AG04450 (cell line): ENCODE measurements around the gene TUBGCP2. TPM values are rescaled to one million over a fixed set of nuclear protein-coding genes. Genes with fewer than 3 reads are reported as not detected.
A peak's percentile ranks its signal among the peaks of the same experiment; 100 is the strongest.

Experiments used
- CTCF ChIA-PET: fragments of 300-600, 350-600 bp; formaldehyde crosslinking; extraction: SDS; loops from one replicate; lab custom pipeline; 2022; ENCODE audit warnings: antibody characterized with exemption, inconsistent platforms; lab: Charles Lee
- POLR2A ChIA-PET: fragments of 350-600 bp; formaldehyde crosslinking; extraction: SDS; loops from one replicate; lab custom pipeline; 2021; ENCODE audit warnings: antibody characterized with exemption, inconsistent platforms; lab: Yijun Ruan, JAX
- DNase-seq: peaks from one replicate; pipeline ENCODE4 v3.0.0-alpha.2; 2011; ENCODE audit warnings: low read depth, low spot score
- H3K27ac ChIP-seq: one replicate; pipeline ENCODE4 v1.5.1; 2012; ENCODE audit warnings: low read depth, low read length, control low read depth
- H3K27me3 ChIP-seq: one replicate; pipeline ENCODE4 v1.6.0; 2012; ENCODE audit warnings: low read length; ENCODE audit not compliant: control insufficient read depth, insufficient read depth
- H3K4me3 ChIP-seq: 2 replicates; pipeline ENCODE4 v1.5.1; 2011; ENCODE audit warnings: mild to moderate bottlenecking, low read depth, low read length, control low read depth
- H3K9me3 ChIP-seq: 2 replicates; pipeline ENCODE4 v1.5.1; 2012; ENCODE audit warnings: low read length; ENCODE audit not compliant: control insufficient read depth, insufficient read depth
- polyA plus RNA-seq: library from polyadenylated mRNA; depleted of rRNA; stranded (reverse); fragments of >200 nt; gene quantifications from 2 replicates; pipeline ENCODE4 v1.2.3, GENCODE V29; 2011
- TF ChIP-seq, protein P1 (sequence below): IDR thresholded peaks from 2 replicates; pipeline ENCODE4 v1.5.1; 2011; ENCODE audit warnings: low read depth, low read length, control low read depth, inconsistent platforms

Gene TUBGCP2
- polyA plus RNA-seq, 1 experiment = 40.0 TPM

DNA sequence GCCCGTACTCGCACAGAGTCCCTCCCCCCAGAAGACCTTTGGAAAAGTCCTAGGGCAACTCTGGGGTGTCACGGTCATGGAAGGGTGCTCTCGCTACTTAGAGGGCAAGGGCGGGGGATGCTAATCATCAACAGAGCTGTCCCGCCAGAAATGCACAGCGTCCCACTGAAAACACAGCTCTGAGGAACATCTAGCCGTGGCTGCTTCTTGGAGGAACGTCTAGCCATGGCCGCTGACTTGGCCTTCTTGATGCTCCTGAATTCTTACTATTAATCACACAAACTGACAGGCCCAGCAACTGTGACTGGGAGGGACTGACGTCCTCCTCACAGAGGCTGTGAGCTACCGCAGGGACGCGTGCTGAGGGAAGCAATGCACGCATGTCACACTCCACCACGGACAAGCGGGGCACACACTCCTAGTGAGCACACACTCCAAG lies 1.7 kb downstream of the TUBGCP2 start:
- Histone ChIP-seq H3K27ac (no peak overlapping the region), H3K4me3 (0 out of 2 replicates have a peak overlapping the region, but pooled peaks have one; percentile 25)
- CTCF ChIA-PET = interaction anchor here (0.6 to 1.9 kb wide), 8 partner anchors 8 to 501 kb away, joined by 3 to 15 read pairs (median 4); no protein-coding TSS in a partner anchor

DNA sequence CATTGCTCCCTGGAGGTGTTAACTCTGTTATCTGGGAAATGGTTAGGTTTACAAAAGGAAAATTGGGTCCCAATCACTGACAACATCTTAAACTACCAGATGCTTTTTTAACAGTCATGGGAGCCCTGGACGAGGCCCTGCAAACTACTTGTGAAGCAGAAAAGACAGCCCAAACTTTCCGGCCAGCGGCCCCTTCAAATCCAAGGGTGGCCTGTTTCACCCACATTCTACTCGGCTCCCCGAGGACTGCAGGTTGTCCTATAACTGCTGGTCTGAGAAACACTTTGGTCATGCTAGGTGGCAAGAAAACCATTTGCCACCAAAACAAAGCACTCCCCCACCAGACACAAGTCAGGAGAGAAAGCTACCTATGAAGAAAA lies 2.6 kb downstream of the TUBGCP2 start:
- ChIA-PET POLR2A (no interaction called here), CTCF (interaction anchor here (1.3 to 1.5 kb wide), 2 partner anchors 21 to 23 kb away, joined by 3 read pairs; no protein-coding TSS in a partner anchor)
- no peak for DNase-seq
- no peak overlapping the region for H3K4me3 ChIP-seq
- peaks cover 7% of the 10 kb centered on the region; the same call in 1 of the 2 replicates for H3K9me3 ChIP-seq
- H3K27ac ChIP-seq = no peak overlapping the region
- TF ChIP-seq, protein P1, sequence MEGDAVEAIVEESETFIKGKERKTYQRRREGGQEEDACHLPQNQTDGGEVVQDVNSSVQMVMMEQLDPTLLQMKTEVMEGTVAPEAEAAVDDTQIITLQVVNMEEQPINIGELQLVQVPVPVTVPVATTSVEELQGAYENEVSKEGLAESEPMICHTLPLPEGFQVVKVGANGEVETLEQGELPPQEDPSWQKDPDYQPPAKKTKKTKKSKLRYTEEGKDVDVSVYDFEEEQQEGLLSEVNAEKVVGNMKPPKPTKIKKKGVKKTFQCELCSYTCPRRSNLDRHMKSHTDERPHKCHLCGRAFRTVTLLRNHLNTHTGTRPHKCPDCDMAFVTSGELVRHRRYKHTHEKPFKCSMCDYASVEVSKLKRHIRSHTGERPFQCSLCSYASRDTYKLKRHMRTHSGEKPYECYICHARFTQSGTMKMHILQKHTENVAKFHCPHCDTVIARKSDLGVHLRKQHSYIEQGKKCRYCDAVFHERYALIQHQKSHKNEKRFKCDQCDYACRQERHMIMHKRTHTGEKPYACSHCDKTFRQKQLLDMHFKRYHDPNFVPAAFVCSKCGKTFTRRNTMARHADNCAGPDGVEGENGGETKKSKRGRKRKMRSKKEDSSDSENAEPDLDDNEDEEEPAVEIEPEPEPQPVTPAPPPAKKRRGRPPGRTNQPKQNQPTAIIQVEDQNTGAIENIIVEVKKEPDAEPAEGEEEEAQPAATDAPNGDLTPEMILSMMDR = no peak
- H3K27me3 ChIP-seq = no peaks in the 10 kb centered on the region

More for the DNA sequence above, 1.7 kb downstream of the TUBGCP2 start:
- TF ChIP-seq, protein P1 = no peak
- no peak for DNase-seq
- H3K27me3 ChIP-seq = no peaks in the 10 kb centered on the region
- POLR2A ChIA-PET = interaction anchor here (1.6 kb wide), 1 partner anchor 14 kb away, joined by 3 read pairs; no protein-coding TSS in a partner anchor
- peaks cover 7% of the 10 kb centered on the region; the same call in 1 of the 2 replicates for H3K9me3 ChIP-seq

DNA sequence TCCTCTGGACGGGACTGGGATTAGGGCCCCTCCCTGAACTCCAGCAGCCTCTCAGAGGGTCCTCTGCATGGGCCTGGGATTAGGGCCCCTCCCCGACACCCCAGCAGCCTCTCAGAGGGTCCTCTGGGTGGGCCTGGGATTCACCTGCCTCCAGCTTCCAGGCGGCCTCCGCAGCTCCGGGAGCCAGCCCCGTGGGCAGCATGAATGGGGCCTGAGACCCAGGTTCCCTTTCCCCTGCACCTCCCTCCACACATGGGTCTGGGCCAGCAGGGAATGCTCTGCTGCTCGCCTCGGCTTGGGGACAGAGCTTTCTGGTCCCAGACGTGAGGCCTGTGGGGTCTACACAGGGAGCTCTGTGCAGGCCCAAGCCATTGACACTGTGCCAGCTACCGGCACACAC lies 5.5 kb downstream of the TUBGCP2 start:
- DNase-seq = no peak
- CTCF ChIA-PET = interaction anchor here (1.2 to 1.6 kb wide), 2 partner anchors 11 to 26 kb away, joined by 3 to 7 read pairs; no protein-coding TSS in a partner anchor
- no peak overlapping the region for H3K27ac ChIP-seq
- no peaks in the 10 kb centered on the region; the same call in 1 of the 2 replicates for H3K9me3 ChIP-seq
- no peaks in the 10 kb centered on the region for H3K27me3 ChIP-seq
- POLR2A ChIA-PET = no interaction called here
- TF ChIP-seq, protein P1 = no peak
- H3K4me3 ChIP-seq = no peak overlapping the region

DNA sequence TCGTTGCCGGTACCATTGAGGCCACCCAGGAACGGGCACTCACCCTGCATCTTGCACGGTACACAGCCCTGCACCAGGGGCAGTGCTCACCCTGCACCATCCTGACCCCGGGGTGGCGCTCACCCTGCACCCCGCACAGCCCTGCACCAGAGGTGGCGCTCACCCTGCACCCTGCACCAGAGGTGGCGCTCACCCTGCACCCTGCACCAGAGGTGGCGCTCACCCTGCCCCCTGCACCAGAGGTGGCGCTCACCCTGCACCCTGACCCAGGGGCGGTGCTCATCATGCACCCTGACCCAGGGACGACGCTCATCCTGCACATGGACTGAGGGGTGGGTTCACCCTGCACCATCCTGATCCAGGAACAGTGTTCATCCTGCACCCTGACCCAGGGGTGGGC lies 6.4 kb downstream of the TUBGCP2 start:
- Histone ChIP-seq H3K4me3 (no peak overlapping the region), H3K27me3 (no peaks in the 10 kb centered on the region), H3K27ac (no peak overlapping the region), H3K9me3 (no peaks in the 10 kb centered on the region; the same call in 1 of the 2 replicates)
- DNase-seq = no peak
- TF ChIP-seq, protein P1 = no peak
- CTCF ChIA-PET = interaction anchor here (1.6 kb wide), 1 partner anchor 27 kb away, joined by 7 read pairs; no protein-coding TSS in a partner anchor
- POLR2A ChIA-PET = no interaction called here

DNA sequence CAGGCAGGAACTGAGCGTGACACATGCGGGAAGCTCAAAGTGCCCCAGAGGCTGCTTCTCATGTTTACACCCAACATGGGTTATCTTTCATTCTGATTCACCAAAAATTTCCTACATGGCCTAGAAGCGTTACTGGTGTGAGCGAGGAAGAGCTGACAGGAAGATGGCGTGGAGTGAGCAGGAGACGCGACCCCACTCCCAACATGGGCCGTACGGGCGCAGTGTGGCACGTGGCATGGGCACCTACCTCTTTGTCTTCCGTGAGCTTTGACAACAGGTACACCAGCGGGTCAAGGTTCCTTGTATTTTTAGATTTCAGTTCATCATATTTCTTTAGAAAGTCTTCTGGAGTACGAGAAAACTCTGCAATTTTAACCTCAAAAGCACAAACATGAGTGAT lies 8.9 kb downstream of the TUBGCP2 start:
- TF ChIP-seq, protein P1 = no peak
- Histone ChIP-seq H3K9me3 (no peaks in the 10 kb centered on the region; the same call in 1 of the 2 replicates), H3K4me3 (no peak overlapping the region), H3K27me3 (no peaks in the 10 kb centered on the region), H3K27ac (no peak overlapping the region)
- ChIA-PET CTCF (interaction anchor here (0.7 to 1.9 kb wide), 3 partner anchors 8 to 707 kb away, joined by 3 to 8 read pairs (median 6); no protein-coding TSS in a partner anchor), POLR2A (no interaction called here)
- DNase-seq = no peak
